HFF-Myc (cell line): ENCODE results near the gene EAF2.

Experiments used
- DNase-seq: peaks from one replicate; pipeline ENCODE4 v3.0.0-alpha.2; 2011; ENCODE audit warnings: low read depth; ENCODE audit errors: extremely low read depth
- H3K4me3 ChIP-seq: replicated peaks from 2 replicates; pipeline ENCODE4 v1.5.1; 2011; ENCODE audit warnings: low read depth, mild to moderate bottlenecking, control low read depth, low read length
- CTCF ChIP-seq: IDR thresholded peaks from 2 replicates; pipeline ENCODE4 v1.5.1; 2012; ENCODE audit warnings: mild to moderate bottlenecking, low read depth, low read length, control low read depth; ENCODE audit errors: missing control alignments

Gene EAF2

GRCh38 chr3:121822973-121823372 lies 12.0 kb upstream of the EAF2 start:
- TF ChIP-seq CTCF, result no peak
- DNase-seq, result no peak

GRCh38 chr3:121834157-121834670 lies 795 bp upstream of the EAF2 start:
- no peak for DNase-seq
- peak overlapping the region; percentile 84 for H3K4me3 ChIP-seq
- TF ChIP-seq CTCF, result no peak

More at GRCh38 chr3:121822973-121823372, 12.0 kb upstream of the EAF2 start:
- no peak overlapping the region for H3K4me3 ChIP-seq

GRCh38 chr3:121835465-121835801 lies 424 bp downstream of the EAF2 start:
- H3K4me3 ChIP-seq, result peak overlapping the region; percentile 84
- DNase-seq, result no peak
- no peak for TF ChIP-seq CTCF

GRCh38 chr3:121836064-121836463 lies 1.1 kb downstream of the EAF2 start:
- TF ChIP-seq CTCF, result no peak
- DNase-seq, result no peak
- no peak overlapping the region for H3K4me3 ChIP-seq

GRCh38 chr3:121836481-121836880 lies 1.5 kb downstream of the EAF2 start:
- no peak for DNase-seq
- no peak for TF ChIP-seq CTCF
- H3K4me3 ChIP-seq, result no peak overlapping the region

GRCh38 chr3:121839962-121840361 lies 5.0 kb downstream of the EAF2 start:
- DNase-seq, result no peak
- no peak for TF ChIP-seq CTCF
- H3K4me3 ChIP-seq, result no peak overlapping the region

GRCh38 chr3:121844892-121845291 lies 9.9 kb downstream of the EAF2 start:
- H3K4me3 ChIP-seq, result no peak overlapping the region
- no peak for TF ChIP-seq CTCF
- no peak for DNase-seq
